ENCODE measurements around the gene ITGA11.

The ITGA11 gene

GRCh38 chr15:68389041-68389930 is 42.7 kb downstream of the ITGA11 start:
- no peak for TF ChIP-seq GATA3 (IDR thresholded peaks at IDR 0.05; ENCODE audit: low read depth, low read length)
- TF ChIP-seq GATA2 (IDR thresholded peaks at IDR 0.05; ENCODE audit: low read depth, low read length): no peak

GRCh38 chr15:68387381-68388143 is 44.4 kb downstream of the ITGA11 start:
- TF ChIP-seq GATA3 (IDR thresholded peaks at IDR 0.05; ENCODE audit: low read depth, low read length) (no peak), GATA2 (IDR thresholded peaks at IDR 0.05; ENCODE audit: low read depth, low read length) (no peak)

GRCh38 chr15:68386587-68387288 is 45.2 kb downstream of the ITGA11 start:
- TF ChIP-seq GATA2 (IDR thresholded peaks at IDR 0.05; ENCODE audit: low read depth, low read length) (no peak), GATA3 (IDR thresholded peaks at IDR 0.05; ENCODE audit: low read depth, low read length) (no peak)

GRCh38 chr15:68385671-68386586 is 46.0 kb downstream of the ITGA11 start:
- TF ChIP-seq GATA3 (IDR thresholded peaks at IDR 0.05; ENCODE audit: low read depth, low read length): no peak
- no peak for TF ChIP-seq GATA2 (IDR thresholded peaks at IDR 0.05; ENCODE audit: low read depth, low read length)

GRCh38 chr15:68385240-68385561 is 46.8 kb downstream of the ITGA11 start:
- TF ChIP-seq GATA2 (IDR thresholded peaks at IDR 0.05; ENCODE audit: low read depth, low read length): no peak
- TF ChIP-seq GATA3 (IDR thresholded peaks at IDR 0.05; ENCODE audit: low read depth, low read length): no peak

GRCh38 chr15:68384451-68385239 is 47.3 kb downstream of the ITGA11 start:
- TF ChIP-seq GATA2 (IDR thresholded peaks at IDR 0.05; ENCODE audit: low read depth, low read length) (peak; percentile 69), GATA3 (IDR thresholded peaks at IDR 0.05; ENCODE audit: low read depth, low read length) (no peak)

- no peak for TF ChIP-seq GATA3 (IDR thresholded peaks at IDR 0.05; ENCODE audit: low read depth, low read length)
- no peak for TF ChIP-seq GATA2 (IDR thresholded peaks at IDR 0.05; ENCODE audit: low read depth, low read length)
Measured at GRCh38 chr15:68383161-68384074, 48.5 kb downstream of the ITGA11 start.

GRCh38 chr15:68382286-68383007 is 49.5 kb downstream of the ITGA11 start:
- TF ChIP-seq GATA2 (IDR thresholded peaks at IDR 0.05; ENCODE audit: low read depth, low read length): no peak
- no peak for TF ChIP-seq GATA3 (IDR thresholded peaks at IDR 0.05; ENCODE audit: low read depth, low read length)

- TF ChIP-seq GATA2 (IDR thresholded peaks at IDR 0.05; ENCODE audit: low read depth, low read length) (no peak), GATA3 (IDR thresholded peaks at IDR 0.05; ENCODE audit: low read depth, low read length) (no peak)
Measured at GRCh38 chr15:68380456-68380855, 51.5 kb downstream of the ITGA11 start.

- TF ChIP-seq GATA3 (IDR thresholded peaks at IDR 0.05; ENCODE audit: low read depth, low read length): no peak
- TF ChIP-seq GATA2 (IDR thresholded peaks at IDR 0.05; ENCODE audit: low read depth, low read length): no peak
Measured at GRCh38 chr15:68379759-68380290, 52.1 kb downstream of the ITGA11 start.

Data from SH-SY5Y (cell line).